PC-9 (cell line): ENCODE data around the gene DENND2A. TPM values are rescaled to one million over a fixed set of nuclear protein-coding genes. Genes with fewer than 3 reads are reported as not detected.

Experiments
- BruUV-seq: library from RNA; stranded (reverse); fragments of 400-500 nt; replicated peaks from 2 replicates; lab custom pipeline; 2021; lab: Mats Ljungman, UMichigan
- CTCF ChIA-PET: fragments of 300-600 bp; sonication (Branson Sonifier 250); formaldehyde crosslinking; loops from one replicate; lab custom pipeline; 2022; ENCODE audit warnings: antibody characterized with exemption; lab: Charles Lee
- POLR2A ChIA-PET: fragments of 300-600 bp; sonication (Branson Sonifier 250); formaldehyde crosslinking; loops from one replicate; lab custom pipeline; 2022; ENCODE audit warnings: antibody characterized with exemption; ENCODE audit not compliant: unreplicated experiment; lab: Charles Lee
- DNase-seq, 2 experiments: peaks; one replicate each; pipeline versions ENCODE4 v3.0.0 to v3.0.0-alpha.2; 2015 to 2022; ENCODE audit warnings: mixed read lengths in 1 of 2
- H2AFZ ChIP-seq: fragments of 200-600 bp; sonication (generic); 2 replicates; pipeline ENCODE4 v1.8.1; 2017; ENCODE audit warnings: antibody characterized with exemption
- H3F3A ChIP-seq: fragments of 200-600 bp; sonication (generic); 2 replicates; pipeline ENCODE4 v1.8.1; 2017; ENCODE audit warnings: antibody characterized with exemption, mild to moderate bottlenecking, low read depth; ENCODE audit not compliant: insufficient read depth
- H3K27ac ChIP-seq: fragments of 200-600 bp; sonication (generic); 2 replicates; pipeline ENCODE4 v1.6.1; 2016; ENCODE audit warnings: mixed run types
- H3K27me3 ChIP-seq: fragments of 200-600 bp; sonication (generic); 2 replicates; pipeline ENCODE4 v1.6.1; 2016; ENCODE audit warnings: low read depth, mixed run types; ENCODE audit not compliant: insufficient read depth
- H3K36me3 ChIP-seq: fragments of 200-600 bp; sonication (generic); 2 replicates; pipeline ENCODE4 v1.6.1; 2016; ENCODE audit warnings: low read depth, mixed run types
- H3K4me1 ChIP-seq: fragments of 200-600 bp; sonication (generic); replicated peaks from 2 replicates; pipeline ENCODE4 v1.6.1; 2016; ENCODE audit warnings: mixed run types; ENCODE audit not compliant: insufficient read depth
- H3K4me2 ChIP-seq: fragments of 200-600 bp; sonication (generic); 2 replicates; pipeline ENCODE4 v1.6.1; 2017; ENCODE audit warnings: mixed run types
- H3K4me3 ChIP-seq: fragments of 200-600 bp; sonication (generic); 2 replicates; pipeline ENCODE4 v1.6.1; 2016; ENCODE audit warnings: mixed run types
- H3K79me2 ChIP-seq: fragments of 200-600 bp; sonication (generic); 2 replicates; pipeline ENCODE4 v1.6.1; 2017; ENCODE audit warnings: low read depth, mixed run types
- H3K9me2 ChIP-seq: fragments of 200-600 bp; sonication (generic); 2 replicates; pipeline ENCODE4 v1.8.1; 2017; ENCODE audit warnings: mild to moderate bottlenecking; ENCODE audit not compliant: insufficient read depth
- H3K9me3 ChIP-seq: fragments of 200-600 bp; sonication (generic); 2 replicates; pipeline ENCODE4 v1.8.1; 2016; ENCODE audit warnings: low read depth; ENCODE audit not compliant: insufficient read depth
- H4K20me1 ChIP-seq: fragments of 200-600 bp; sonication (generic); 2 replicates; pipeline ENCODE4 v1.8.1; 2017; ENCODE audit not compliant: insufficient read depth
- EZH2 ChIP-seq: fragments of 200-600 bp; sonication (generic); IDR thresholded peaks from 2 replicates; pipeline ENCODE4 v1.8.0; 2017; ENCODE audit warnings: antibody characterized with exemption, low read depth
- intact Hi-C: fragments of 100-400 bp; cut with micrococcal nuclease; formaldehyde crosslinking; loops from one replicate; pipeline ENCODE4 v1.10.0; 2022; ENCODE audit not compliant: unreplicated experiment
- total RNA-seq: library from RNA; stranded (reverse); gene quantifications from 2 replicates; pipeline ENCODE4 v1.2.3, GENCODE V29; 2021
- TF ChIP-seq, protein P1 (sequence below): fragments of 200-600 bp; sonication (generic); conservative IDR thresholded peaks from 2 replicates; pipeline ENCODE4 v1.6.1; 2017; ENCODE audit warnings: mixed run types, antibody characterized with exemption, mild to moderate bottlenecking, moderate library complexity

DENND2A gene
- total RNA-seq, 1 experiment from 2014 or later: 4.2 TPM

- no peaks in the 10 kb centered on the region for H3F3A ChIP-seq
- H3K27ac ChIP-seq: no peak overlapping the region
- ChIA-PET POLR2A (no interaction called here), CTCF (no interaction called here)
- no peaks in the 10 kb centered on the region for H3K9me2 ChIP-seq
- no TSS peak for BruUV-seq
- no peak overlapping the region for H2AFZ ChIP-seq
- no peak overlapping the region for H3K4me2 ChIP-seq
- TF ChIP-seq, protein P1, sequence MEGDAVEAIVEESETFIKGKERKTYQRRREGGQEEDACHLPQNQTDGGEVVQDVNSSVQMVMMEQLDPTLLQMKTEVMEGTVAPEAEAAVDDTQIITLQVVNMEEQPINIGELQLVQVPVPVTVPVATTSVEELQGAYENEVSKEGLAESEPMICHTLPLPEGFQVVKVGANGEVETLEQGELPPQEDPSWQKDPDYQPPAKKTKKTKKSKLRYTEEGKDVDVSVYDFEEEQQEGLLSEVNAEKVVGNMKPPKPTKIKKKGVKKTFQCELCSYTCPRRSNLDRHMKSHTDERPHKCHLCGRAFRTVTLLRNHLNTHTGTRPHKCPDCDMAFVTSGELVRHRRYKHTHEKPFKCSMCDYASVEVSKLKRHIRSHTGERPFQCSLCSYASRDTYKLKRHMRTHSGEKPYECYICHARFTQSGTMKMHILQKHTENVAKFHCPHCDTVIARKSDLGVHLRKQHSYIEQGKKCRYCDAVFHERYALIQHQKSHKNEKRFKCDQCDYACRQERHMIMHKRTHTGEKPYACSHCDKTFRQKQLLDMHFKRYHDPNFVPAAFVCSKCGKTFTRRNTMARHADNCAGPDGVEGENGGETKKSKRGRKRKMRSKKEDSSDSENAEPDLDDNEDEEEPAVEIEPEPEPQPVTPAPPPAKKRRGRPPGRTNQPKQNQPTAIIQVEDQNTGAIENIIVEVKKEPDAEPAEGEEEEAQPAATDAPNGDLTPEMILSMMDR: no peak
- TF ChIP-seq EZH2: no peak
- no peaks in the 10 kb centered on the region for H4K20me1 ChIP-seq
- H3K27me3 ChIP-seq: no peaks in the 10 kb centered on the region
- H3K79me2 ChIP-seq: no peaks in the 10 kb centered on the region
- no peaks in the 10 kb centered on the region for H3K4me1 ChIP-seq
- intact Hi-C loops: no loop called here
- no peak for DNase-seq
- H3K36me3 ChIP-seq: no peaks in the 10 kb centered on the region
- H3K4me3 ChIP-seq: no peak overlapping the region
- H3K9me3 ChIP-seq: no peaks in the 10 kb centered on the region
These were observed 89.0 kb downstream of the DENND2A start for GRCh38 chr7:140551355-140552239.

DNA sequence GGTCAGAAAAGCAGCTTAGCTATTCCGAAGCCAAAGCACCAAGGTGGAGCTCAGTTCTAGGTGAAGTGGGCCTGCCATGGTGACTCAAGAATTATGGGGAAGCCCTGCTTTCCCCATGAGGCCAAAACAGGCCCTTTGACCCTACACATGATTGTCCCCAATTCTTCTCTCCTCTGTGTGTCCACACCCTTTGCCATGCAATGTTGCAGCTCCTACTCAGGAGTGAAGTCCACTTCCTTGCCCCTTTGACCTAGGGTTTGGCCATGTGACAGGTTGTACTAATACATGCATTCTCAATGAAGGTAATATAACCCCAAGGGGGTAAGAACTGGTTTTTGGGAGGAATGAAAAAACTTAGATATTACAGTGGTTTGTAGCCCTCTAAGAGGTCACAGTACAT is 93.7 kb downstream of the DENND2A start:
- H2AFZ ChIP-seq: no peak overlapping the region
- H3K36me3 ChIP-seq: no peaks in the 10 kb centered on the region
- H3F3A ChIP-seq: peaks cover 10% of the 10 kb centered on the region; the same call in 1 of the 2 replicates
- CTCF ChIA-PET: no interaction called here
- BruUV-seq: no TSS peak
- intact Hi-C loops: no loop called here
- no peaks in the 10 kb centered on the region for H3K9me2 ChIP-seq
- H4K20me1 ChIP-seq: no peaks in the 10 kb centered on the region
- H3K79me2 ChIP-seq: no peaks in the 10 kb centered on the region
- DNase-seq: no peak
- peaks cover 10% of the 10 kb centered on the region for H3K4me1 ChIP-seq
- no peak overlapping the region for H3K4me3 ChIP-seq
- H3K4me2 ChIP-seq: no peak overlapping the region
- no peaks in the 10 kb centered on the region for H3K9me3 ChIP-seq
- no peak overlapping the region for H3K27ac ChIP-seq
- POLR2A ChIA-PET: no interaction called here
- no peak for TF ChIP-seq EZH2
- TF ChIP-seq, protein P1: no peak
- no peaks in the 10 kb centered on the region for H3K27me3 ChIP-seq

- Histone ChIP-seq H3K4me2 (no peak overlapping the region), H3K36me3 (no peaks in the 10 kb centered on the region), H3F3A (peaks cover 22% of the 10 kb centered on the region; the same call in 1 of the 2 replicates), H4K20me1 (no peaks in the 10 kb centered on the region), H3K27me3 (no peaks in the 10 kb centered on the region), H3K4me3 (no peak overlapping the region), H3K9me3 (no peaks in the 10 kb centered on the region), H3K27ac (no peak overlapping the region), H3K79me2 (no peaks in the 10 kb centered on the region), H2AFZ (no peak overlapping the region), H3K9me2 (no peaks in the 10 kb centered on the region), H3K4me1 (peaks cover 19% of the 10 kb centered on the region)
- POLR2A ChIA-PET: no interaction called here
- no peak for DNase-seq
- intact Hi-C loops: no loop called here
- no TSS peak for BruUV-seq
- CTCF ChIA-PET: interaction anchor here (0.5 kb wide), 1 partner anchor 67 kb away, joined by 10 read pairs; no protein-coding TSS in a partner anchor
- TF ChIP-seq EZH2: no peak
- TF ChIP-seq, protein P1: no peak
These were observed 96.2 kb downstream of the DENND2A start for GRCh38 chr7:140544388-140544826.
